GM12878 (cell line): ENCODE results near the gene PATJ. TPM values are rescaled to one million over a fixed set of nuclear protein-coding genes. Genes with fewer than 3 reads are reported as not detected.

ENCODE experiments used
- ATAC-seq: fragments of 200-7000 bp; cut with Tn5 transposase; 3 replicates; pipeline ENCODE4 v1.9.1; 2020; ENCODE audit warnings: mild to moderate bottlenecking, moderate library complexity
- BruUV-seq: library from RNA; stranded (reverse); fragments of 400-500 nt; replicated peaks from 2 replicates; lab custom pipeline; 2021; lab: Mats Ljungman, UMichigan
- CTCF ChIA-PET: fragments of 300-600 bp; sonication (Branson Sonifier 250); formaldehyde crosslinking; extraction: SDS; loops from one replicate; lab custom pipeline; 2021; ENCODE audit warnings: inconsistent platforms; lab: Yijun Ruan, JAX
- POLR2A ChIA-PET: fragments of 350-600 bp; formaldehyde crosslinking; extraction: SDS; loops from one replicate; lab custom pipeline; 2021; ENCODE audit warnings: inconsistent platforms; lab: Charles Lee
- RAD21 ChIA-PET: fragments of 300-600 bp; sonication (Branson Sonifier 250); formaldehyde crosslinking; loops from one replicate; lab custom pipeline; 2023; ENCODE audit warnings: antibody characterized with exemption; ENCODE audit not compliant: unreplicated experiment; lab: Charles Lee
- SMC1A ChIA-PET: fragments of 300-600 bp; sonication (Branson Sonifier 250); formaldehyde crosslinking; loops from one replicate; lab custom pipeline; 2023; ENCODE audit not compliant: unreplicated experiment, uncharacterized antibody; lab: Charles Lee
- DNase-seq: peaks from one replicate; pipeline ENCODE4 v3.0.0-alpha.2; 2011; ENCODE audit warnings: low read depth, low spot score
- FAIRE-seq: peaks from 3 replicates; lab custom pipeline; 2011; peaks lifted over from hg19 to GRCh38; lab: Jason Lieb, UNC
- H2AFZ ChIP-seq: 2 replicates; pipeline ENCODE4 v1.6.0; 2011; ENCODE audit warnings: low read depth, low read length, control low read depth; ENCODE audit not compliant: control insufficient read depth
- H3K27ac ChIP-seq: 2 replicates; pipeline ENCODE4 v1.5.1; 2011; ENCODE audit warnings: control low read depth; ENCODE audit not compliant: control insufficient read depth, insufficient read depth
- H3K27me3 ChIP-seq, 2 experiments: replicated peaks in 1 of 2; 2 replicates each; pipeline versions ENCODE4 v1.6.0 to v1.6.1; 2011; ENCODE audit warnings: low read length in 1 of 2; ENCODE audit not compliant: control insufficient read depth in 2 of 2, insufficient read depth in 2 of 2
- H3K36me3 ChIP-seq, 2 experiments: 2 replicates each; pipeline ENCODE4 v1.5.1; 2011; ENCODE audit warnings: low read length in 1 of 2; ENCODE audit not compliant: control insufficient read depth in 2 of 2, insufficient read depth in 2 of 2
- H3K4me1 ChIP-seq: 2 replicates; pipeline ENCODE4 v1.6.1; 2011; ENCODE audit warnings: mild to moderate bottlenecking, low read length, moderate library complexity, mixed read lengths; ENCODE audit not compliant: control insufficient read depth, insufficient read depth
- H3K4me2 ChIP-seq: 2 replicates; pipeline ENCODE4 v1.6.0; 2011; ENCODE audit warnings: control low read depth; ENCODE audit not compliant: control insufficient read depth, insufficient read depth
- H3K4me3 ChIP-seq: fragments of 200-600 bp; sonication (generic); 2 replicates; pipeline ENCODE4 v1.5.1; 2016
- H3K79me2 ChIP-seq: 2 replicates; pipeline ENCODE4 v1.6.0; 2011; ENCODE audit warnings: low read length; ENCODE audit not compliant: control insufficient read depth, insufficient read depth
- H3K9ac ChIP-seq: 2 replicates; pipeline ENCODE4 v1.8.0; 2011; ENCODE audit warnings: low read length, control low read depth, mixed read lengths; ENCODE audit not compliant: control insufficient read depth, insufficient read depth
- H3K9me3 ChIP-seq: replicated peaks from 3 replicates; pipeline ENCODE4 v1.5.1; 2011; ENCODE audit warnings: mild to moderate bottlenecking, low read length; ENCODE audit not compliant: control insufficient read depth, insufficient read depth
- H4K20me1 ChIP-seq: 2 replicates; pipeline ENCODE4 v1.6.0; 2011; ENCODE audit not compliant: control insufficient read depth, insufficient read depth
- CHD2 ChIP-seq: IDR thresholded peaks from 2 replicates; pipeline ENCODE4 v1.6.1; 2011; ENCODE audit warnings: low read depth, low read length, improper control_type of control experiment, borderline replicate concordance
- CREB1 ChIP-seq: IDR thresholded peaks from 2 replicates; pipeline ENCODE4 v1.6.1; 2012; ENCODE audit warnings: low read depth, mild to moderate bottlenecking, inconsistent platforms
- EED ChIP-seq: sonication (generic); IDR thresholded peaks from 2 replicates; pipeline ENCODE4 v1.6.1; 2016; ENCODE audit warnings: antibody characterized with exemption, low read depth
- GATAD2B ChIP-seq: fragments of 450-650 bp; conservative IDR thresholded peaks from 2 replicates; pipeline ENCODE4 v1.6.1; 2017; ENCODE audit warnings: low read depth, mild to moderate bottlenecking, moderate library complexity
- HCFC1 ChIP-seq: fragments of 150-350 bp; IDR thresholded peaks from 2 replicates; pipeline ENCODE4 v1.6.1; 2014; ENCODE audit warnings: low read length
- IKZF2 ChIP-seq, 2 experiments: fragments of 450-650 bp; IDR thresholded peaks; 2 replicates each; pipeline ENCODE4 v1.6.1; 2017; ENCODE audit warnings: mild to moderate bottlenecking in 2 of 2, moderate library complexity in 2 of 2
- IRF4 ChIP-seq: IDR thresholded peaks from 2 replicates; pipeline ENCODE4 v1.6.1; 2011; ENCODE audit warnings: low read depth, low read length
- NR2C1 ChIP-seq: fragments of 450-650 bp; IDR thresholded peaks from 2 replicates; pipeline ENCODE4 v1.6.1; 2017; ENCODE audit warnings: antibody characterized with exemption, mild to moderate bottlenecking, moderate library complexity
- PAX8 ChIP-seq: fragments of 450-650 bp; IDR thresholded peaks from 2 replicates; pipeline ENCODE4 v1.6.1; 2017; ENCODE audit warnings: mild to moderate bottlenecking, moderate library complexity
- POU2F2 ChIP-seq: IDR thresholded peaks from 3 replicates; pipeline ENCODE4 v1.6.1; 2011; ENCODE audit warnings: low read depth, mild to moderate bottlenecking, low read length, borderline replicate concordance
- RELA ChIP-seq: fragments of 450-650 bp; IDR thresholded peaks from 2 replicates; pipeline ENCODE4 v1.8.0; 2014; ENCODE audit warnings: borderline replicate concordance; ENCODE audit not compliant: partially characterized antibody
- SREBF1 ChIP-seq: IDR thresholded peaks from 2 replicates; pipeline ENCODE4 v1.6.1; 2012; ENCODE audit warnings: mild to moderate bottlenecking, low read length
- SREBF2 ChIP-seq: IDR thresholded peaks from 2 replicates; pipeline ENCODE4 v1.6.1; 2012; ENCODE audit warnings: mild to moderate bottlenecking, low read length
- ZNF274 ChIP-seq: IDR thresholded peaks from one replicate; pipeline ENCODE4 v1.8.0; 2011; ENCODE audit not compliant: insufficient read length, insufficient read depth
- ZNF384 ChIP-seq: IDR thresholded peaks from 2 replicates; pipeline ENCODE4 v1.6.1; 2012; ENCODE audit warnings: low read depth, mild to moderate bottlenecking, low read length, improper control_type of control experiment, borderline replicate concordance
- WGBS: methylation state at CpG from one replicate; pipeline ENCODE4 v1.1.6; 2016; ENCODE audit warnings: low lambda C conversion rate; ENCODE audit not compliant: insufficient replicate concordance, insufficient coverage; ENCODE audit errors: missing lambda C conversion rate; 5-methylcytosine and 5-hydroxymethylcytosine counted together
- in situ Hi-C: fragments of 300-500 bp; cut with MboI; formaldehyde crosslinking; loops from 9 replicates; pipeline ENCODE4 v1.14.3; 2018; ENCODE audit warnings: mixed read lengths
- intact Hi-C: fragments of 100-400 bp; cut with micrococcal nuclease; formaldehyde crosslinking; loops from one replicate; pipeline ENCODE4 v1.14.2; 2022; ENCODE audit not compliant: unreplicated experiment
- polyA plus RNA-seq, 11 experiments: library from polyadenylated mRNA; depleted of rRNA in 4 of 11; unstranded in 6 of 11; stranded (reverse) in 5 of 11; fragments of >200 nt; fragmentation: Nextera tagmentation in 4 of 11; fragmentation: Illumina TruSeq in 1 of 11; extraction: Ambion mirVana in 4 of 11; extraction: Trizol in 1 of 11; gene quantifications; 1 replicate in 1 of 11; 2 replicates in 10 of 11; pipeline versions ENCODE4 v1.2.1 to v1.2.3, GENCODE V29; 2011 to 2016; ENCODE audit warnings: inconsistent platforms in 2 of 11, missing spikeins in 2 of 11, low read depth in 1 of 11
- total RNA-seq, 4 experiments: library from RNA; depleted of rRNA in 3 of 4; stranded (reverse); fragments of >200 nt in 3 of 4; fragmentation: Illumina TruSeq in 1 of 4; extraction: Trizol in 1 of 4; gene quantifications; 2 replicates each; pipeline versions ENCODE4 v1.2.1 to v1.2.3, GENCODE V29; 2013 to 2021
- TF ChIP-seq, protein P1 (sequence below): IDR thresholded peaks from 2 replicates; pipeline ENCODE4 v1.6.1; 2012; ENCODE audit warnings: improper control_type of control experiment, low read depth, low read length; ENCODE audit not compliant: insufficient replicate concordance

PATJ gene
- total and polyA plus RNA-seq, 10 of the 15 experiments (the other 5 are each of a cell fraction or from before 2014, with no cell fraction given): 2.8 to 13.9 (median 6.9) TPM

- TF ChIP-seq, protein P1, sequence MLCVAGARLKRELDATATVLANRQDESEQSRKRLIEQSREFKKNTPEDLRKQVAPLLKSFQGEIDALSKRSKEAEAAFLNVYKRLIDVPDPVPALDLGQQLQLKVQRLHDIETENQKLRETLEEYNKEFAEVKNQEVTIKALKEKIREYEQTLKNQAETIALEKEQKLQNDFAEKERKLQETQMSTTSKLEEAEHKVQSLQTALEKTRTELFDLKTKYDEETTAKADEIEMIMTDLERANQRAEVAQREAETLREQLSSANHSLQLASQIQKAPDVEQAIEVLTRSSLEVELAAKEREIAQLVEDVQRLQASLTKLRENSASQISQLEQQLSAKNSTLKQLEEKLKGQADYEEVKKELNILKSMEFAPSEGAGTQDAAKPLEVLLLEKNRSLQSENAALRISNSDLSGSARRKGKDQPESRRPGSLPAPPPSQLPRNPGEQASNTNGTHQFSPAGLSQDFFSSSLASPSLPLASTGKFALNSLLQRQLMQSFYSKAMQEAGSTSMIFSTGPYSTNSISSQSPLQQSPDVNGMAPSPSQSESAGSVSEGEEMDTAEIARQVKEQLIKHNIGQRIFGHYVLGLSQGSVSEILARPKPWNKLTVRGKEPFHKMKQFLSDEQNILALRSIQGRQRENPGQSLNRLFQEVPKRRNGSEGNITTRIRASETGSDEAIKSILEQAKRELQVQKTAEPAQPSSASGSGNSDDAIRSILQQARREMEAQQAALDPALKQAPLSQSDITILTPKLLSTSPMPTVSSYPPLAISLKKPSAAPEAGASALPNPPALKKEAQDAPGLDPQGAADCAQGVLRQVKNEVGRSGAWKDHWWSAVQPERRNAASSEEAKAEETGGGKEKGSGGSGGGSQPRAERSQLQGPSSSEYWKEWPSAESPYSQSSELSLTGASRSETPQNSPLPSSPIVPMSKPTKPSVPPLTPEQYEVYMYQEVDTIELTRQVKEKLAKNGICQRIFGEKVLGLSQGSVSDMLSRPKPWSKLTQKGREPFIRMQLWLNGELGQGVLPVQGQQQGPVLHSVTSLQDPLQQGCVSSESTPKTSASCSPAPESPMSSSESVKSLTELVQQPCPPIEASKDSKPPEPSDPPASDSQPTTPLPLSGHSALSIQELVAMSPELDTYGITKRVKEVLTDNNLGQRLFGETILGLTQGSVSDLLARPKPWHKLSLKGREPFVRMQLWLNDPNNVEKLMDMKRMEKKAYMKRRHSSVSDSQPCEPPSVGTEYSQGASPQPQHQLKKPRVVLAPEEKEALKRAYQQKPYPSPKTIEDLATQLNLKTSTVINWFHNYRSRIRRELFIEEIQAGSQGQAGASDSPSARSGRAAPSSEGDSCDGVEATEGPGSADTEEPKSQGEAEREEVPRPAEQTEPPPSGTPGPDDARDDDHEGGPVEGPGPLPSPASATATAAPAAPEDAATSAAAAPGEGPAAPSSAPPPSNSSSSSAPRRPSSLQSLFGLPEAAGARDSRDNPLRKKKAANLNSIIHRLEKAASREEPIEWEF: no peak
Observed at GRCh38 chr1:61951731-61952580, 209.7 kb downstream of the PATJ start (continued).

DNA sequence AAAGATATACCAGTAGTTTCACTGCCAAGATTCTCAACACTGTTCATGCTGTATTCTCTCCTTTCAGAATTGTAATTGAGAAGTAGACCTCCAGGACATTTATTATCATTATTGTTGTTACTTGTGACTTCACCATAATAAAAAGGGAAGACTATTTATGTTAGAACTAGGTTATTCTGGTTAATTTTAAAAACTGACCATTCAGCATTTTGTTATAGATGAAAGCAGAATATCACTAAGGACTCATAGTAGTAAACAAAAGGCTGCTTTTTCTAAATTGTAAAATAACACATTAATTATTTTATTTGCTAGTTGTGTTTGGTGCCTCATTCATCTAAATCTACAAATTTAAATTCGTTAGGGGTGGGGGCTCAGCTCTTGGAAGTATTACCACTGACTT is 210.4 kb downstream of the PATJ start:
- no peaks in the 10 kb centered on the region for H3K27me3 ChIP-seq
- no peaks in the 10 kb centered on the region for H3K9me3 ChIP-seq
- in situ Hi-C loops: no loop called here
- no peaks in the 10 kb centered on the region for H3K4me1 ChIP-seq
- ChIA-PET SMC1A (no interaction called here), CTCF (no interaction called here), RAD21 (no interaction called here), POLR2A (no interaction called here)
- ATAC-seq: no peak
- H3K36me3 ChIP-seq: no peaks in the 10 kb centered on the region
- FAIRE-seq: no peak
- H3K4me2 ChIP-seq: no peak overlapping the region
- H3K79me2 ChIP-seq: no peaks in the 10 kb centered on the region
- no peaks in the 10 kb centered on the region for H4K20me1 ChIP-seq
- H3K9ac ChIP-seq: no peak overlapping the region
- TF ChIP-seq PAX8 (no peak), EED (no peak), ZNF274 (no peak), SREBF1 (no peak), GATAD2B (no peak), NR2C1 (no peak), CREB1 (no peak), IKZF2 (IDR thresholded peaks at IDR 0.05) (no peak), IRF4 (no peak), SREBF2 (no peak), POU2F2 (no peak), CHD2 (no peak), RELA (no peak), ZNF384 (no peak), HCFC1 (no peak)
- no TSS peak for BruUV-seq
- 0% methylated on average over 1 of the region's 1 CpG for WGBS
- DNase-seq: no peak
- H2AFZ ChIP-seq: no peak overlapping the region
- intact Hi-C loops: loop anchor here (5.0 to 10.0 kb wide), 2 partner anchors 120 to 172 kb away; no protein-coding TSS in a partner anchor
- H3K4me3 ChIP-seq: no peak overlapping the region
- H3K27ac ChIP-seq: no peak overlapping the region
